Measurements from ENCODE around the gene SLC30A3.

The SLC30A3 gene

DNA sequence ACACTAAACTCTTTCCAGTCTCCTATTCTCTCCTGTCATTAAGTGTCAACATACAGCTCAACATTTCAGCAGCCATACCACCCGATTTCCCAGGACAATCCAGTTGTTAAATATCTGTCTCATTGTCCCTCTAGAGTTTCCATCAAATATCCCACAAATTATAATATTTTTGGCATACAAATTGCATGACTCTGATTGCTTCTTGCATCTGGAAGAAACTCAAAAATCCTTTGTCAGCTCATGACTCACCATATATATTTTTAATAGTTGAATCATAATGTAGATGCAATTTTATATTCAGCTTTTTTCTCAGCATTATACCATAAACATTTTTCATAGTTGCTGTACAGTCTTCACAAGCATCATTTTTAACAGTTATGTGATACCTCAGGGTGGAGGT, 7.2 kb downstream of the SLC30A3 start:
- FAIRE-seq: no peak

DNA sequence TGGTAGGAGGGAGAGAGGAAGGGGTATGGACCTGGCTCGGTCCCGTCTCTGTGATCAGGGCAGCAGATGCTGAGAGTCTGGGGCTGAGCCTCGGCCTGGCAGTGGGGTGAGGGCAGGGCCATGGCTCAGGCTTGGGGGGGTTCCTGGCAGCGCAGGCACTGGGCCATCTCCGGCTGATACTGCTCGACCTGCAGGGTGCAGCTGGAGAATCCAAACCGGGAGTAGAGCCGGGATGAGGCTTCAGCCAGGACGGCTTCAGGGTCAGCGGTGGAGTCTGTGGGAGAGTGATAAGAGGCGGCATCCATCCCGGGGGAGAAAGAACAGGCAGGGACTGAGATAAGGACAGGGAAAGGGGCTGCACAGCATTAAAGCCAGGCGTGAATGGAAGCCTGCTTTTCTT, 7.7 kb downstream of the SLC30A3 start:
- FAIRE-seq: no peak

GRCh38 chr2:27251766-27252165, 11.1 kb downstream of the SLC30A3 start:
- no peak for FAIRE-seq

GRCh38 chr2:27250652-27251379, 12.0 kb downstream of the SLC30A3 start:
- no peak for FAIRE-seq

GRCh38 chr2:27249891-27250651, 12.8 kb downstream of the SLC30A3 start:
- no peak for FAIRE-seq

DNA sequence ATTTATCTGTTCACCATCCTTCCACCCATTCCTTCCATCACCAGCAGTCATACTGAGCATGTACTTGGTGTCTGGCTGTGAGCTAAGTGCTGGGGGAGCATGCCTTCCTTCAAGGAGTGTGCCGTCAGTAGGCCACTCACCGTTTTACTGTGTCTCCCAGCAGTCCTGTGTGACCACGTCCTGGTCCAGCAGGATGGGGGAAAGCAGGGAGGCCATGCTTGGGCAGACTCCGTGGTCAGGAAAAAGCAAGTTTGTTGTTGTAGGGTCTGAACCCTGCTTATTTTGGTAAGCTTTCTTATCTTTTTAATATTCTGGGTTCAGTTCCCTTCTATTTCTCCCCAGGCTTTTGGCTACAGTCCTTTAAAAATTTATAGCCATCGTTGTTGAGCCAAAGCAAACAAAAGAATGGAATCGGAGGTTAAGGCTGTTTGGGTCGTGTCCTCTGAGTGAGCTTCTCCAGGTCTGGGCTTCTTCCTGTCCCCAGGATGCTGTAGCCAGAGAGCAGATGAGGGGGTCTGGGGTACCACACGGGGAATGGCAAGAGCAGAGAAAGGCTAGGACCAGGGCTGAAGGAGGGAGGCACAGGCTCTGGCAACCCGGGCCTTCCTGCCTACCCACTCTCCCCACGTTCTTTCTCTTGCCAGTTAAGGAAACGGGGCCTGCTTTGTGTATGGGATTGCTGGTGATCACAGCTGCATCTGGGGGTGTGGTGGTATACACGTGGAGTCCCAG, 13.5 kb downstream of the SLC30A3 start:
- FAIRE-seq: no peak

- no peak for FAIRE-seq
Measured at GRCh38 chr2:27247893-27248292, 15.0 kb downstream of the SLC30A3 start.

DNA sequence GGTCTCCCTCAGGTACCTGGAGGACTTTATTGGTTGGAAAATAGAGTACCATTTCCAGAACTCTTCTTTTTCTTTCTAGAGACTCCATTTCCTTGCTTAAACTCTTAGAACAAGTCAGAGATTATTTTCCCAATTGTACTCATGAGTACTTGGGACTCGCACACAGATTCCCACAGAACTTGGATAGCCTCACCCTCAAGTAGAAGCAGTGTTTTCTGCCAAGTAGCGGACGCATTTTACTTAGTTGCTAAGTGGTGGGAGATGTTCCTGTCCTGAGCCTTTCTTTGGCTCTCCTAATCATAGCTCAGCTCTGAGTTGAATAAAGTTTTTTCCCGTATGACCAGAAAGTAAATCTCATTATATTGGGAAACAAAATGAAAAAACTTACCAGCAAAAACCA, 17.2 kb downstream of the SLC30A3 start:
- no peak for FAIRE-seq

DNA sequence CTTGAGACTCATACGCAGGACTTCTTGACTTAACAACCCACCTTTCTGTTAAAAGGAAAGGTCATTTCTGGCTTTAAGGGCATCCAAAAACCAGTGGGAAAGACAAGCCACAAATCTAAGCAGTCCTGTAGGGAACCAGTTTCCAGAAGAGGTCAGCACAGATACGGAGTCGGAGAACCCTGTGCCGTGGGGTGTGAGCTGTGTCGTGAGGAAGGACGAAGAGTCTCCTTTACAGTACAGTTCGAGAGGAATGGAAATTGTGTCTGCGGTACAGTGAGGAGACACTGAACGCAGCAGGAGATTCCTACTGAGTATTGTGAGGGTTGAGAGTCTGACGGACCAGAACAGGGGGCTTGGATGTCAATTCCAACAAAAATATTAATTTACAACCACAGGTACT, 17.7 kb downstream of the SLC30A3 start:
- no peak for FAIRE-seq

GRCh38 chr2:27243391-27244130, 19.3 kb downstream of the SLC30A3 start:
- FAIRE-seq: no peak

- no peak for FAIRE-seq
Measured at GRCh38 chr2:27242614-27242951, 20.3 kb downstream of the SLC30A3 start.

GRCh38 chr2:27241761-27242613, 20.9 kb downstream of the SLC30A3 start:
- no peak for FAIRE-seq

- FAIRE-seq: no peak
Measured at GRCh38 chr2:27240406-27240805, 22.4 kb downstream of the SLC30A3 start.

DNA sequence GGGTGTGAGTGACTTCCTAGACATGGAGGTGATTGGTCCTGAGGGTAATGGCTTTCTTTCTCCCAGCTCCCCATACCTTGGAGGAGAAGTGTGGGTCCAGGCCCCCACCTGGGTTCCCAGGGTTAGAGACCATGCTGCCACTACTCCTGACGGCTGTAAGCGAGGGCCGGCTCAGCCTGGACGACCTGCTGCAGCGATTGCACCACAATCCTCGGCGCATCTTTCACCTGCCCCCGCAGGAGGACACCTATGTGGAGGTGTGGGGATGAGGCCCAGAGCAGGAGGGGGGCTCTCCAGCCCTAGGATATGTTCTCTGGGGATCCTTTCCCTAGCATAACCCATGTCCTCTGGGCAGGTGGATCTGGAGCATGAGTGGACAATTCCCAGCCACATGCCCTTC, 23.9 kb downstream of the SLC30A3 start:
- FAIRE-seq: no peak

DNA sequence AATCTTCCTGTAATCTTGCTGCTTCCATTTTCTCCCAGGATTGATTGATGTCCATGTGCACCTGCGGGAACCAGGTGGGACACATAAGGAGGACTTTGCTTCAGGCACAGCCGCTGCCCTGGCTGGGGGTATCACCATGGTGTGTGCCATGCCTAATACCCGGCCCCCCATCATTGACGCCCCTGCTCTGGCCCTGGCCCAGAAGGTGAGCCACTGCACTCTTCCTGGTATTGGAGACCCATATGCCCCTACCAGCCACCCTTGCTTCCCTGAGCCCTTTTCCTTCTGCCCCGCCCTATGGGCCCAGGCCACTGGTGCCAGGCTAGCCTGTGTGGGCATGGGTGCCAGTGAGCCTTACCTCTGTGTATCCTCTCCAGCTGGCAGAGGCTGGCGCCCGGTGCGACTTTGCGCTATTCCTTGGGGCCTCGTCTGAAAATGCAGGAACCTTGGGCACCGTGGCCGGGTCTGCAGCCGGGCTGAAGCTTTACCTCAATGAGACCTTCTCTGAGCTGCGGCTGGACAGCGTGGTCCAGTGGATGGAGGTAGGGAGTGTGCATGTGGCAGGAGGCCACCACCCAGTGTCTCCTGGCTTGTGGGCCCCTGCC, 25.4 kb downstream of the SLC30A3 start:
- no peak for FAIRE-seq

GRCh38 chr2:27236626-27237025, 26.2 kb downstream of the SLC30A3 start:
- no peak for FAIRE-seq

- no peak for FAIRE-seq
Measured at GRCh38 chr2:27236136-27236535, 26.7 kb downstream of the SLC30A3 start.

DNA sequence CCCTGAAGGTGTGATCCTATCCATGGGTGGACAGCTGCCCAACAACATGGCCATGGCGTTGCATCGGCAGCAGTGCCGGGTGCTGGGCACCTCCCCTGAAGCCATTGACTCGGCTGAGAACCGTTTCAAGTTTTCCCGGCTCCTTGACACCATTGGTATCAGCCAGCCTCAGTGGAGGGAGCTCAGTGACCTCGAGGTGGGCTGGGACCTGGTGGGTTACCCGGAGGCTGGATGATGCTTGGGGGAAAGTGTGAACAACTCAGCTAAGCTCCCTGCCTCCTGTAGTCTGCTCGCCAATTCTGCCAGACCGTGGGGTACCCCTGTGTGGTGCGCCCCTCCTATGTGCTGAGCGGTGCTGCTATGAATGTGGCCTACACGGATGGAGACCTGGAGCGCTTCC, 29.5 kb downstream of the SLC30A3 start:
- no peak for FAIRE-seq

DNA sequence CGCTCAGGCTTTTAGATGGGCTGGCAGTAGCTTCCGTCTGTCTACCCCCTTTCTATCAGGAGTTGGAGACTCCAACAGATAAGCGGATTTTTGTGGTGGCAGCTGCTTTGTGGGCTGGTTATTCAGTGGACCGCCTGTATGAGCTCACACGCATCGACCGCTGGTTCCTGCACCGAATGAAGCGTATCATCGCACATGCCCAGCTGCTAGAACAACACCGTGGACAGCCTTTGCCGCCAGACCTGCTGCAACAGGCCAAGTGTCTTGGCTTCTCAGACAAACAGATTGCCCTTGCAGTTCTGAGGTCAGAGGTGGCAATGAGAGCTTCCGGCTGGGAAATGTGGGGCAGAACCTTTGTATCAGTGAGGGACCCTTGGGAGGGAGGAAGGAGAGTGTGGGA, 30.9 kb downstream of the SLC30A3 start:
- no peak for FAIRE-seq

DNA sequence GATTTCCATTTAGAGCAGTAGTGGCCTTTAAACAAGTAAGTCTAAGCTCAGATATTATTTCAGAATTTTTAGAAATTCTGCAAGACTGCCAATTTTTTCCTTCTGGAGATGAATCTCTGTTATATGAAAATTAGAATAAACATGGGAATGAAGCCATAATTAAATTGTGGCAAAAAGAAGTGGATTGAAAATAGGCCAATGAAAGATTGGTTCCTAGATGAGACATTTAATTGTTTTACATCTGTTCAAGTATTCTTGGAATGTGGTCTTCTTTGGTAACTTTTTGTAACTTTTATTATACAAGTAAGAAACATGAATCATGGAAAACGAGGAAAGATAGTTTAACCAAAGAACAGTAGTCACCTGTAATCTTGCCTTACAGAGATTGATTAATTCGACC, 35.3 kb downstream of the SLC30A3 start:
- no peak for FAIRE-seq

DNA sequence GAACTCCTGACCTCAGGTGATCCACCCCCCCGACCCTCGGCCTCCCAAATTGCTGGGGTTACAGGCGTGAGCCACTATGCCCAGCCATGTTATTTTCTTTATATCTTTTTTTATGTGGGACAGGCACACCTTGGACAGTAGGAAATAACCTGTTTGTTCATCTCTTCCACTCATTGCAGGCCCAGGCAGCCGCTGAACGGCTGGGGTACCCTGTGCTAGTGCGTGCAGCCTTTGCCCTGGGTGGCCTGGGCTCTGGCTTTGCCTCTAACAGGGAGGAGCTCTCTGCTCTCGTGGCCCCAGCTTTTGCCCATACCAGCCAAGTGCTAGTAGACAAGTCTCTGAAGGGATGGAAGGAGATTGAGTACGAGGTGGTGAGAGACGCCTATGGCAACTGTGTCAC, 37.3 kb downstream of the SLC30A3 start:
- no peak for FAIRE-seq

GRCh38 chr2:27223416-27223815, 39.4 kb downstream of the SLC30A3 start:
- no peak for FAIRE-seq

All from endometrium (tissue), 2 donors.